ACHN (cell line): ENCODE data around the gene TMTC1.

Experiments used
- DNase-seq: peaks from one replicate; pipeline ENCODE4 v3.0.0-alpha.2; 2015
- in situ Hi-C: cut with HindIII; loops from 2 replicates; pipeline ENCODE4 v1.10.0; 2017; ENCODE audit warnings: low sequenced_read_pairs, low pct_ligation_motif_present, low pct_unique_long_range_greater_than_20kb

TMTC1 gene

DNA sequence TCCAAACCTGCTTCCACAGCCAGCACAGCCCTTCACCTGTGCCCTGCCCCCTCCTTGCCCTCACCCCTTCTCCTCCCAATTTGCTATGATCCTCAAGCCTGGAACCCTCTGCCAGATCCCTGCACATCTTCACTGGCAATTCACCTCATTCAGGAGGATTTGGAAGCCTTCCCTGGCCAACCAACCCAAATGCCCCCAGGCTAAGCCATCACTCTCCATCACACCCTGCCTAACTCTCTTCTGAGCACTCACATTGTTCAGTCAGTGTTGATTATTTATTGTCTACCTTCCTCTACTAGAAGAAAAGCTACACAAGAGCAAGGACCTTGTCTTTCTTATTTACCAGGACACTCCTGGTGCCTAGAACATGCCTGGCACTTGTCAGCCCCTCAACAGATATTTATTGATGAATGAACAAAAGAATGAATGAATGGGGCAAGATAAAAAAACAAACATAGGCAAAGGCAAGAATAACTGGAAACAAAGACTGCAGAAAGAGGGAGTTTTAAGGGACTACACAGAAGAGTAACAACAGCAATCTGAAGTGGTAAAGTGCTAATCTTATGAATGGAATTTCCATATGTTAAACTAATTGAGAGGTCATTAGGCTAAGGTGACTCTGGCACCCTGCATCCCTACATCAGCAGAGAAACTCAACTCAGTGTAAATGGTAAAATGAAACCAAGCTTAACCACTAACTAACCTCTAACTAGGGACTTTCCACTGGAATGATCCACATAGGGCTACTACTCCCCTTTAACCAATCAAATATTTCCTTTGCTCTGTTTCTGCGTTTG, 33.4 kb downstream of the TMTC1 start:
- no peak for DNase-seq
- in situ Hi-C loops: no loop called here

- in situ Hi-C loops: no loop called here
- DNase-seq: no peak
Measured at GRCh38 chr12:29744365-29744764, 39.4 kb downstream of the TMTC1 start.

GRCh38 chr12:29743801-29744200, 39.9 kb downstream of the TMTC1 start:
- no peak for DNase-seq
- in situ Hi-C loops: no loop called here

DNA sequence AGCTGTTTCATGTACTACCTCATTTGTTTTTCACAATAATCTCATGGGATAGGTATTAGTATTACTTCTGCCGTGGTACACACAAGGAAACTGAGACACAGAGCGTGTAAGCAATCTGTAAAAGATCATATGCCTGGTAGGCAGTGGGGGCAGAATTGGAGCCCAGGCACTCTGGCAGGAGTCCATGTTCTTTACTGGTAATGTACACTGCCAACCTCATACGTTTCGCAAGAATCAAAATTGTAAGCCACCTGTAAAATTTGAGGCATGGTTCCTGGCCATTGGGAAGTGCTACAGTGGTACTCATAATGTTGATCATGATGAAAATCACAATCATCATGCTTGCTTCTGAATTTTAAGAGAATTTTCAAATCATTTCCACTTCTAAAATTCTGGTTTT, 40.7 kb downstream of the TMTC1 start:
- no peak for DNase-seq
- in situ Hi-C loops: no loop called here

DNA sequence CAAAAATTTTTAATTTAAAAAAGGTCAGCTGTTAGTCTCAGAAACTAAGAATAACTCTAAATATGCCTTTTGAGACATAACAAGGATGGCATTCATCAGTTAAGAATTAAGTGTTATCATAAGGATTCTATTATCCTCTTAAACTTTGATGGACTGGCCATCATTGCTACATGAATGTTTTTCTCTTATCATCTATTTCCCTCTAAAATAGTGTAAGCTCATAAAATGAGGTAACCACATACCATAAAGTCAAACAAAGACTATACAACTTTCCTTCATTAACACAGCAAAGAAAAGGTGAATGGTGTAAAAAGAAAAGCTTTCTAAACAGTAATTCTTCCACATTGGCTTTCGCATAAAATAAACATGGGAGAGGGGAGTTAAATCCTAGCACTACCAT, 41.1 kb downstream of the TMTC1 start:
- in situ Hi-C loops: no loop called here
- DNase-seq: no peak

DNA sequence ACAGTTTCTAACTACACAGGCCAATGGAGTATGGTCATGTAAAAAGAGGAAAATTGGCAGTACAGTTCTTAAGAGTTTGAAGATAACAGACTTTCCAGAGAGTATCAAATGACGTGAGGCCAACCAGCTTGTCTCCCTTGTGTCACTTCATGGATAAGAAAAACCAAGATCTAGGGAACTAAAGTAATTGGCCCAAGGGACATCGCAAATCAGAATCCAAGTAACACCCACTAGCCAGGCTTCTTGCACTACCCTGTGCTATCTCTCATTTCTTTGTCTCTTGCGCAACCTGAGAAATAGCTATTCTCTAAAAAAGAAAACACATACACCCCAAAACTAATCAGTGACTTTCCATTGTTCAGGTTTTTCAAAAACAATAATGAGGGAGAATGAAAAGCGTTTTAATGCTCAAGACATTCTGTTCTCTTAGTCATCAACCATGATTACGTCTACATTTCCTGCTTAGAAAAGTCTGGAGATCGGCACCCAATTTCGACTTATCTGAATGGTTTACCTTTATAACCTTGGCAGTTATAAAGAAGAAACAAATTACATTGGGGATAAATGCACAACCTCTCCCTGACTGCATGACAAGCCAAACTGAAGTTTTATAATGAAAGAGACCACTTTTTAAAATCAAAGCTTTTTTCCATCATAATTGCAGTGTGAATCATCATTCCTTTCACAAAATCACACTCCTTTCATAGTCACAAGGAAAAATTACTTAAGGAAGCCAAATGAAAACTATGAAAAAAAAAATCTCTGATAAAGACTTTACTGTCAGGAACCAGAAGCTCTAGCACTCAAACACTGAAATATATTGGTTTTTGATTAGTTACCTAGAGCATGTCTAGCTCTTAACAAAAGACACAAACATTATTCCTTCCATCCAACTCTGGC, 42.1 kb downstream of the TMTC1 start:
- no peak for DNase-seq
- in situ Hi-C loops: no loop called here

- in situ Hi-C loops: no loop called here
- no peak for DNase-seq
Measured at GRCh38 chr12:29739279-29739991, 44.3 kb downstream of the TMTC1 start.

DNA sequence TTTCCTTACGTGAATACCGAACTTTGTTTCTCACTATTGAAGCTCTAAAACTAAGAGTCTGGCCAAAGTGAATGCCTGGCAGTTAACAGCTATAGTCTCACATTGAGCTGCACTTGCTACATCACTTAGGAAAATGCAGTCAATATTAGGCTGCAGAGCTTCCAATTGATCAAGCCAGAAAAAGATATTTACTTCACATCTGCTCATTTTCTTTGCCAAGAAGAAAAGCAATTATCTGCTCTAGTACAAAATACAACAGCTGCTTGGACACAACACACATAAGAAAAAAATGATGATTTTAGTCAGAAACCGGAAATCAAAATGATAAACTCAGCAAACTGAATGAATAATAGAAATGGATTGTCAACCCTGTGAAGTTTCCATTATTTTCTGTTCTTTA, 45.4 kb downstream of the TMTC1 start:
- no peak for DNase-seq
- in situ Hi-C loops: no loop called here

DNA sequence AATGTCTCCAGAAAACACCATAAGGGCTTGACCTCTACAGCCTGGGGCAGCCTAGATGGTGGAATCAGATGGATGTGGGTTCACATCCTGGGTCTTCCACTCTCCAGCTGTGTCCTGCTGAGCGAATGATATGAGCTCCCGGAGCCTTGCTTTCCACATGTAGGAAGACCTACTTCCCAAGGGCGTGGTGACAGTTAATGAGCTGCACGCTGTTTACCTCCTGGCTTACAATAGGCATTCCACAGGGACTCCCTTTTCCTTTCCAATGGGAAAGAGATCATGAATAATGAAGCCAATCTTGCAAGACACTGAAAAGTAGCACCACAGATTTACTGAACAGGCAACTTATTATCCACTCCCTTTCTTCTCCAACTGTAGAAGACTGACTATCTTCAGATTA, 46.1 kb downstream of the TMTC1 start:
- no peak for DNase-seq
- in situ Hi-C loops: no loop called here

GRCh38 chr12:29735604-29736003, 48.1 kb downstream of the TMTC1 start:
- in situ Hi-C loops: no loop called here
- no peak for DNase-seq

- in situ Hi-C loops: no loop called here
- no peak for DNase-seq
Measured at GRCh38 chr12:29734734-29735133, 49.0 kb downstream of the TMTC1 start.

GRCh38 chr12:29734305-29734704, 49.4 kb downstream of the TMTC1 start:
- in situ Hi-C loops: no loop called here
- DNase-seq: no peak

GRCh38 chr12:29733501-29733900, 50.2 kb downstream of the TMTC1 start:
- DNase-seq: no peak
- in situ Hi-C loops: no loop called here

DNA sequence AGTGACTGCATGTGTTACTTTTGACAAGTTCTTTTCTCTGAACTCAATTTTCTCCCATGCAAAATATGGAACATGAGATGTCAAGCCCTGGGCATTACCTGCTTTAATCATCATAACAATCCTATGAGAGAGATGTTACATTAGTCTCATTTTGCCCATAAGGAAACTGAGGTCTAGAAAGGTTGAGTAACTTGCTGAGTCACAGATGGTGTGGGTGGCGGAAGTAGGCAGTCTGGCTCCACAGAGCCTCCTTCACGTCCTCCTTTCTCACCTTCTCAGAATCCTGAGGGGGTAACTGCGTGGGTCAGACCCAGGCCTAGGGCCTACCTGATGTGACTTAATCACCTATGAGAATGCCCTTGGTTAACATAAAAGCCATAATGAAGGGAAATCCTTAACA, 50.7 kb downstream of the TMTC1 start:
- DNase-seq: no peak
- in situ Hi-C loops: no loop called here

DNA sequence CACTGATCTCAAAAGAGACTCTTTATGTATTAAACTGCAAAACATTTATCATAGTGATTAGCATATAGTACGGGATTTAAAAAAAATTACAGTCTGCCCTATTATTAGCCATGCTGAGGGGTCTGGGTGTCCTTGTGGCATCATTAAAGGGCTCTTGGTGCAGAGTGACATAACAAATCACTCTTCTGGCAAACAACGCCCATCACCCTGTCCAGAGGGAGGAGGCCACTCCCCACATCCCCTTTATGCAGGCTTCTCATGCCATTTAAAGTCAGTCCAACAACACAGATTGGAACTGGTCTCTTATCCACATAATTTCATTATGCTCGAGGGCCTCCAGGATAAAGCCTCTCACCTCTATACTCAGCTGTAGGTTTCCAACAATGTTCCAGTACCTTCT, 51.1 kb downstream of the TMTC1 start:
- no peak for DNase-seq
- in situ Hi-C loops: no loop called here

DNA sequence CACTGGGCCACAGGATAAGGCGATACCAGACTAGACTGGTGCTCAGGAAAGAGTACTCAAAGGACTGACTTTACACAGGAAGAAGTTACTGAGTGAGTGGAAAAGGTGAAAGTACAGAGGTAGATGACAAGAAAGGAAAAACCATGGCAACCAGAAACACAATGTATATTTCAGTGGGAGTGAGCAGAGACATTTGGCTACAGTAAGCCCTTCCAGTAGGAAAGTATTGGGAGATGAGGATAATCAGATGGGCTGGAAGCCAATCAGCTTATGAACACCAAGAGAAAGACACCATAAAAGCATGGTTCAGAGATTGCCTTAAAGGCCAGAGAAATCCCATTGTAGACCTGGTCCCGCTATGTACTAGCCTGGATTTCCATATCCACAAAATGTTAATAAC, 51.6 kb downstream of the TMTC1 start:
- in situ Hi-C loops: no loop called here
- no peak for DNase-seq

DNA sequence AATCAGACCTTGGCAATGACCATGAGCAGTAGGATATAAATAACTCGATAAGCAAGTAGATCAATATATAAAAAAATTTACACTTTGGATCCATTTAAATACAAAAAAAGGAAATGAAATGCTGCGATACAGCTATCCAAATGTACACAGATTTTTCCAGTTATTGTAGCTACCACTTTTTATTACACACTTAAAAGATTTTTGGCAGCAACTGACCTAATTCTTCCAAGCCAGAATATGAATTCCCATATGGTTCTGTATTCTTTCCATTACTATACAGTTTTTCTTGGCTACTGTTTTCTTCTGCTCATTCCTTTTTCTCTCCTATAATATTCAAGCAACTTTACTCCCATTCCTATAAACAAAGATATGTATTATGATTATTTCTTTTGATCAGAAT, 52.2 kb downstream of the TMTC1 start:
- no peak for DNase-seq
- in situ Hi-C loops: no loop called here

- in situ Hi-C loops: no loop called here
- DNase-seq: no peak
Measured at GRCh38 chr12:29730481-29730880, 53.3 kb downstream of the TMTC1 start.

GRCh38 chr12:29728030-29728429, 55.7 kb downstream of the TMTC1 start:
- in situ Hi-C loops: no loop called here
- DNase-seq: no peak
